Esophagus muscularis mucosa (tissue), 4 donors: ENCODE results near the gene ULK2.

Experiments
- EP300 ChIP-seq: sonication (generic); formaldehyde crosslinking; IDR thresholded peaks from one replicate; pipeline ENCODE4 v1.6.1; 2017; ENCODE audit warnings: antibody characterized with exemption
- POLR2A ChIP-seq: fragments of 450-650 bp; IDR thresholded peaks from one replicate; pipeline ENCODE4 v1.6.1; 2017; ENCODE audit warnings: antibody characterized with exemption, moderate library complexity, mild to moderate bottlenecking, low read depth
- POLR2AphosphoS5 ChIP-seq, 2 donors: sonication (generic); formaldehyde crosslinking; IDR thresholded peaks; one replicate each; pipeline ENCODE4 v1.6.1; 2017; ENCODE audit warnings: antibody characterized with exemption in 2 of 2
- TF ChIP-seq, protein P1 (sequence below), 3 experiments: fragments of 200-600 bp in 2 of 3; fragments of 450-650 bp in 1 of 3; sonication (generic) in 2 of 3; IDR thresholded peaks; one replicate each; pipeline ENCODE4 v1.5.1; 2017 to 2019; ENCODE audit warnings: antibody characterized with exemption in 3 of 3, mild to moderate bottlenecking in 2 of 3, moderate library complexity in 1 of 3

DNA sequence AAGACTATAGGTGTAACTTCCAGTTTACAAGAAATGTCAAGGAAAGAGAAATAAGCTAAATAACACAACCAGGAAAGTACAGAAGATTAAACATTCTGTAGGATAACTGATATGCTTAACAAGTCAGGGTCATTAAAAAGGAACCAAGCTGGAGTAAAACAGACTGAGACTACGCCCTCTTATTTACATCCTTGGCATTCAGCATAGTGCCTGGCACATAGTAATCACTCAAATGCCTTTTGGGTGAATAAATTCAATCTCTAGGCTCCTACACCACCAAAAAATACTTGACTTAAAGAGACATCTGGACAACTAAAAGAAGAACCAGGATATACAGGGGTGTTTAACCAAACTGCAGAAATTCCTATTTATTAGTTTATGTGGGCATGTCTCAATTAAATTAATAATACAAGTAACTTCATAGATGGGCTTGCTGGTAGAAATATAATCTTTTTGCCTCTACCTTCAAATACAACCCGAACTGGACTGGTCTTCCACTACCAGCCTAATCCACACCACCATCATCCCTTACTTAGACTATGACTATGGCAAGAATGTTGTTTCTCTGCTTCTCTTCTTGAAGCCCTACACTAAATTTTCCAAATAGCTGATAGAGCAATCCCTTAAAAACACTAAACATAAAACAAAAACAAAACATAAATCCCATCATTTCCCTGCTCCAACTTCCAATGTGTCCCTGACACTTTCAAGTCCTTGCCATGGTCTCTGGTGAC, 47.7 kb upstream of the ULK2 start:
- TF ChIP-seq, protein P1, sequence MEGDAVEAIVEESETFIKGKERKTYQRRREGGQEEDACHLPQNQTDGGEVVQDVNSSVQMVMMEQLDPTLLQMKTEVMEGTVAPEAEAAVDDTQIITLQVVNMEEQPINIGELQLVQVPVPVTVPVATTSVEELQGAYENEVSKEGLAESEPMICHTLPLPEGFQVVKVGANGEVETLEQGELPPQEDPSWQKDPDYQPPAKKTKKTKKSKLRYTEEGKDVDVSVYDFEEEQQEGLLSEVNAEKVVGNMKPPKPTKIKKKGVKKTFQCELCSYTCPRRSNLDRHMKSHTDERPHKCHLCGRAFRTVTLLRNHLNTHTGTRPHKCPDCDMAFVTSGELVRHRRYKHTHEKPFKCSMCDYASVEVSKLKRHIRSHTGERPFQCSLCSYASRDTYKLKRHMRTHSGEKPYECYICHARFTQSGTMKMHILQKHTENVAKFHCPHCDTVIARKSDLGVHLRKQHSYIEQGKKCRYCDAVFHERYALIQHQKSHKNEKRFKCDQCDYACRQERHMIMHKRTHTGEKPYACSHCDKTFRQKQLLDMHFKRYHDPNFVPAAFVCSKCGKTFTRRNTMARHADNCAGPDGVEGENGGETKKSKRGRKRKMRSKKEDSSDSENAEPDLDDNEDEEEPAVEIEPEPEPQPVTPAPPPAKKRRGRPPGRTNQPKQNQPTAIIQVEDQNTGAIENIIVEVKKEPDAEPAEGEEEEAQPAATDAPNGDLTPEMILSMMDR (IDR thresholded peaks at IDR 0.05), result no peak
- TF ChIP-seq EP300 (no peak), POLR2A (no peak), POLR2AphosphoS5 (IDR thresholded peaks at IDR 0.05) (no peak)
